Caco-2 (cell line): ENCODE results near the gene FGF19. TPM values are rescaled to one million over a fixed set of nuclear protein-coding genes. Genes with fewer than 3 reads are reported as not detected.
A peak's percentile ranks its signal among the peaks of the same experiment; 100 is the strongest.

Source experiments
- BruUV-seq: library from RNA; stranded (reverse); fragments of 400-500 nt; replicated peaks from 2 replicates; lab custom pipeline; 2021; lab: Mats Ljungman, UMichigan
- CTCF ChIA-PET: fragments of 300-600 bp; sonication (Branson Sonifier 250); formaldehyde crosslinking; loops from one replicate; lab custom pipeline; 2022; ENCODE audit warnings: antibody characterized with exemption; lab: Charles Lee
- POLR2A ChIA-PET: fragments of 300-600 bp; sonication (Branson Sonifier 250); formaldehyde crosslinking; loops from one replicate; lab custom pipeline; 2022; ENCODE audit warnings: antibody characterized with exemption; lab: Charles Lee
- DNase-seq, 2 experiments: peaks; one replicate each; pipeline versions ENCODE4 v3.0.0 to v3.0.0-alpha.2; 2020 to 2022
- H3K27me3 ChIP-seq: replicated peaks from 2 replicates; pipeline ENCODE4 v1.6.0; 2011; ENCODE audit warnings: low read length; ENCODE audit not compliant: control insufficient read depth, insufficient read depth
- H3K36me3 ChIP-seq: 2 replicates; pipeline ENCODE4 v1.5.1; 2011; ENCODE audit warnings: low read length; ENCODE audit not compliant: control insufficient read depth, insufficient read depth
- H3K4me1 ChIP-seq: fragments of 250-450 bp; sonication (Bioruptor Pico); 2 replicates; pipeline ENCODE4 v1.5.1; 2020; ENCODE audit warnings: mild to moderate bottlenecking
- H3K4me3 ChIP-seq: 2 replicates; pipeline ENCODE4 v1.5.1; 2011; ENCODE audit warnings: low read depth, mild to moderate bottlenecking, control low read depth, low read length
- H3K9me3 ChIP-seq: fragments of 250-450 bp; sonication (Bioruptor Pico); 2 replicates; pipeline ENCODE4 v1.5.1; 2020; ENCODE audit warnings: mild to moderate bottlenecking, moderate library complexity
- H3K27ac Mint-ChIP-seq: one replicate; pipeline ENCODE4 v1.8.0; 2022; ENCODE audit warnings: mixed read lengths; ENCODE audit not compliant: unreplicated experiment
- H3K27me3 Mint-ChIP-seq: one replicate; pipeline ENCODE4 v1.8.0; 2022; ENCODE audit warnings: mixed read lengths; ENCODE audit not compliant: insufficient read depth, unreplicated experiment
- H3K36me3 Mint-ChIP-seq: one replicate; pipeline ENCODE4 v1.8.0; 2022; ENCODE audit warnings: mild to moderate bottlenecking, mixed read lengths; ENCODE audit not compliant: insufficient read depth, unreplicated experiment
- H3K4me1 Mint-ChIP-seq: one replicate; pipeline ENCODE4 v1.8.0; 2022; ENCODE audit warnings: low read depth, mixed read lengths; ENCODE audit not compliant: unreplicated experiment
- H3K4me3 Mint-ChIP-seq: one replicate; pipeline ENCODE4 v1.8.0; 2022; ENCODE audit warnings: mild to moderate bottlenecking, moderate library complexity, mixed read lengths; ENCODE audit not compliant: unreplicated experiment
- H3K9me3 Mint-ChIP-seq: one replicate; pipeline ENCODE4 v1.8.0; 2022; ENCODE audit warnings: mixed read lengths; ENCODE audit not compliant: unreplicated experiment
- CTCF ChIP-seq, 2 experiments: fragments of 200-600 bp in 1 of 2; IDR thresholded peaks; 1 replicate in 1 of 2; 2 replicates in 1 of 2; pipeline versions ENCODE4 v1.5.1 to v1.8.0; 2011 to 2022; ENCODE audit warnings: antibody characterized with exemption in 1 of 2, control low read depth in 1 of 2, inconsistent platforms in 1 of 2, low read depth in 1 of 2, low read length in 1 of 2, mild to moderate bottlenecking in 1 of 2, moderate library complexity in 1 of 2; ENCODE audit not compliant: insufficient read depth in 1 of 2, severe bottlenecking in 1 of 2, unreplicated experiment in 1 of 2
- intact Hi-C: fragments of 100-400 bp; cut with micrococcal nuclease; formaldehyde crosslinking; loops from one replicate; pipeline ENCODE4 v1.10.0; 2022; ENCODE audit not compliant: unreplicated experiment
- total RNA-seq: library from RNA; stranded (reverse); gene quantifications from 2 replicates; pipeline ENCODE4 v1.2.3, GENCODE V29; 2022

FGF19 gene
- total RNA-seq, 1 experiment from 2014 or later = 1.7 TPM

GRCh38 chr11:69702239-69702691, 1.6 kb downstream of the FGF19 start:
- Histone ChIP-seq H3K4me3 (no peak overlapping the region), H3K4me1 (peaks cover 28% of the 10 kb centered on the region), H3K9me3 (no peaks in the 10 kb centered on the region), H3K36me3 (no peaks in the 10 kb centered on the region), H3K27me3 (no peaks in the 10 kb centered on the region)
- Mint-ChIP-seq H3K27ac (no peak overlapping the region), H3K4me3 (no peak overlapping the region), H3K9me3 (no peaks in the 10 kb centered on the region), H3K36me3 (peaks cover 4% of the 10 kb centered on the region), H3K4me1 (peaks cover 23% of the 10 kb centered on the region), H3K27me3 (no peaks in the 10 kb centered on the region)
- TF ChIP-seq CTCF (IDR thresholded peaks at IDR 0.05; ENCODE audit: insufficient read depth in 1 of 2, low read depth in 1 of 2, low read length in 1 of 2, severe bottlenecking in 1 of 2, unreplicated experiment in 1 of 2) = no peak
- POLR2A ChIA-PET = no interaction called here
- BruUV-seq = no TSS peak
- CTCF ChIA-PET = no interaction called here
- intact Hi-C loops = no loop called here
- DNase-seq = no peak

- no peaks in the 10 kb centered on the region for H3K27me3 ChIP-seq
- H3K36me3 ChIP-seq = no peaks in the 10 kb centered on the region
- Mint-ChIP-seq H3K9me3 (no peaks in the 10 kb centered on the region), H3K27me3 (no peaks in the 10 kb centered on the region), H3K4me3 (peak overlapping the region; percentile 15), H3K4me1 (peaks cover 15% of the 10 kb centered on the region), H3K36me3 (peaks cover 4% of the 10 kb centered on the region), H3K27ac (peak overlapping the region; percentile 36)
- no peaks in the 10 kb centered on the region for H3K9me3 ChIP-seq
- TF ChIP-seq CTCF (IDR thresholded peaks at IDR 0.05; ENCODE audit: insufficient read depth in 1 of 2, low read depth in 1 of 2, low read length in 1 of 2, severe bottlenecking in 1 of 2, unreplicated experiment in 1 of 2) = no peak
- BruUV-seq = no TSS peak
- ChIA-PET POLR2A (interaction anchor here (0.7 kb wide), 1 partner anchor 25 kb away, joined by 4 read pairs; no protein-coding TSS in a partner anchor), CTCF (interaction anchor here (0.6 to 1.3 kb wide), 4 partner anchors 9 to 270 kb away, joined by 3 to 11 read pairs (median 4); no protein-coding TSS in a partner anchor)
- DNase-seq = peak; percentile 60 to 72
- intact Hi-C loops = loop anchor here (1.0 kb wide), 1 partner anchor 9 kb away; no protein-coding TSS in a partner anchor
- H3K4me1 ChIP-seq = peaks cover 18% of the 10 kb centered on the region
- no peak overlapping the region for H3K4me3 ChIP-seq
Measured at GRCh38 chr11:69700278-69701140, 3.3 kb downstream of the FGF19 start.

GRCh38 chr11:69699213-69699612, 4.6 kb downstream of the FGF19 start:
- Mint-ChIP-seq H3K9me3 (no peaks in the 10 kb centered on the region), H3K27ac (no peak overlapping the region), H3K4me3 (no peak overlapping the region), H3K4me1 (peaks cover 11% of the 10 kb centered on the region), H3K27me3 (no peaks in the 10 kb centered on the region), H3K36me3 (peaks cover 4% of the 10 kb centered on the region)
- Histone ChIP-seq H3K36me3 (no peaks in the 10 kb centered on the region), H3K27me3 (no peaks in the 10 kb centered on the region), H3K4me3 (no peak overlapping the region), H3K9me3 (no peaks in the 10 kb centered on the region), H3K4me1 (peaks cover 10% of the 10 kb centered on the region)
- intact Hi-C loops = no loop called here
- ChIA-PET POLR2A (no interaction called here), CTCF (no interaction called here)
- no TSS peak for BruUV-seq
- DNase-seq = no peak
- no peak for TF ChIP-seq CTCF (IDR thresholded peaks at IDR 0.05; ENCODE audit: insufficient read depth in 1 of 2, low read depth in 1 of 2, low read length in 1 of 2, severe bottlenecking in 1 of 2, unreplicated experiment in 1 of 2)
